Neural cell (in vitro differentiated cells): ENCODE results near the gene RBM3. TPM values are rescaled to one million over a fixed set of nuclear protein-coding genes. Genes with fewer than 3 reads are reported as not detected.

ENCODE experiments used
- H2AFZ ChIP-seq: fragments of 200-600, 300-800 bp; sonication (generic), shearing (Covaris generic); 2 replicates; pipeline ENCODE4 v1.6.0; 2014; ENCODE audit warnings: low read depth, mild to moderate bottlenecking, antibody characterized with exemption, low read length, moderate library complexity
- H3F3A ChIP-seq: fragments of 200-600 bp; shearing (Covaris generic); 2 replicates; pipeline ENCODE4 v1.6.1; 2016; ENCODE audit warnings: mild to moderate bottlenecking, moderate library complexity, mixed read lengths, antibody characterized with exemption, low read length; ENCODE audit not compliant: insufficient read depth, poor library complexity, severe bottlenecking
- H3K27ac ChIP-seq: fragments of 200-600, 300-800 bp; sonication (generic), shearing (Covaris generic); 2 replicates; pipeline ENCODE4 v1.5.1; 2014; ENCODE audit warnings: mild to moderate bottlenecking, low read length, moderate library complexity
- H3K27me3 ChIP-seq: fragments of 300-800, 200-600 bp; sonication (generic), shearing (Covaris generic); 2 replicates; pipeline ENCODE4 v1.6.0; 2014; ENCODE audit warnings: mild to moderate bottlenecking, low read depth, low read length, moderate library complexity; ENCODE audit not compliant: insufficient read depth
- H3K36me3 ChIP-seq: fragments of 300-800, 200-600 bp; sonication (generic), shearing (Covaris generic); 2 replicates; pipeline ENCODE4 v1.5.1; 2014; ENCODE audit warnings: mild to moderate bottlenecking, antibody characterized with exemption, low read length, moderate library complexity; ENCODE audit not compliant: insufficient read depth
- H3K4me2 ChIP-seq: fragments of 300-800, 200-600 bp; sonication (generic), shearing (Covaris generic); 2 replicates; pipeline ENCODE4 v1.6.0; 2014; ENCODE audit warnings: mild to moderate bottlenecking, low read length
- H3K4me3 ChIP-seq: fragments of 300-800, 200-600 bp; sonication (generic), shearing (Covaris generic); 2 replicates; pipeline ENCODE4 v1.5.1; 2014; ENCODE audit warnings: mild to moderate bottlenecking, low read length, moderate library complexity
- H3K79me2 ChIP-seq: fragments of 200-600 bp; shearing (Covaris generic); replicated peaks from 2 replicates; pipeline ENCODE4 v1.6.0; 2014; ENCODE audit warnings: mild to moderate bottlenecking, low read length, moderate library complexity; ENCODE audit not compliant: insufficient read depth
- H3K9ac ChIP-seq: fragments of 300-800, 200-600 bp; sonication (generic), shearing (Covaris generic); 2 replicates; pipeline ENCODE4 v1.6.1; 2016; ENCODE audit warnings: mild to moderate bottlenecking, low read length, mixed read lengths
- H3K9me2 ChIP-seq: fragments of 200-600 bp; shearing (Covaris generic); 2 replicates; pipeline ENCODE4 v1.6.1; 2016; ENCODE audit warnings: mild to moderate bottlenecking, low read length, mixed read lengths; ENCODE audit not compliant: insufficient read depth
- H3K9me3 ChIP-seq: fragments of 200-600, 300-800 bp; sonication (generic), shearing (Covaris generic); 2 replicates; pipeline ENCODE4 v1.6.1; 2016; ENCODE audit warnings: mild to moderate bottlenecking, mixed run types, low read length, moderate library complexity, mixed read lengths
- H4K20me1 ChIP-seq: fragments of 200-600 bp; shearing (Covaris generic); 2 replicates; pipeline ENCODE4 v1.6.1; 2016; ENCODE audit warnings: mild to moderate bottlenecking, mixed run types; ENCODE audit not compliant: insufficient read depth
- EP300 ChIP-seq: fragments of 450-650 bp; conservative IDR thresholded peaks from 2 replicates; pipeline ENCODE4 v1.6.1; 2014; ENCODE audit warnings: antibody characterized with exemption, mild to moderate bottlenecking, moderate library complexity; ENCODE audit not compliant: poor library complexity, severe bottlenecking
- EZH2 ChIP-seq: fragments of 200-600, 300-800 bp; shearing (Covaris generic), sonication (generic); IDR thresholded peaks from 2 replicates; pipeline ENCODE4 v1.6.1; 2014; ENCODE audit warnings: antibody characterized with exemption, low read length, borderline replicate concordance, mild to moderate bottlenecking; ENCODE audit not compliant: insufficient read depth, poor library complexity, severe bottlenecking
- MXI1 ChIP-seq: fragments of 450-650 bp; conservative IDR thresholded peaks from 2 replicates; pipeline ENCODE4 v1.6.1; 2014; ENCODE audit warnings: antibody characterized with exemption, mild to moderate bottlenecking; ENCODE audit not compliant: poor library complexity, severe bottlenecking
- POLR2AphosphoS5 ChIP-seq: IDR thresholded peaks from 2 replicates; pipeline ENCODE4 v1.6.1; 2012
- RAD21 ChIP-seq: fragments of 450-650 bp; conservative IDR thresholded peaks from 2 replicates; pipeline ENCODE4 v1.6.1; 2014; ENCODE audit warnings: antibody characterized with exemption, mild to moderate bottlenecking, moderate library complexity
- SMC3 ChIP-seq: fragments of 450-650 bp; conservative IDR thresholded peaks from 2 replicates; pipeline ENCODE4 v1.6.1; 2014; ENCODE audit warnings: antibody characterized with exemption, mild to moderate bottlenecking, moderate library complexity; ENCODE audit not compliant: poor library complexity
- TAF1 ChIP-seq: IDR thresholded peaks from 2 replicates; pipeline ENCODE4 v1.6.1; 2012; ENCODE audit warnings: low read depth
- polyA plus RNA-seq: library from polyadenylated mRNA; depleted of rRNA; stranded (reverse); fragments of >200 nt; gene quantifications from 2 replicates; pipeline ENCODE4 v1.2.3, GENCODE V29; 2014
- TF ChIP-seq, protein P1 (sequence below): fragments of 450-650 bp; IDR thresholded peaks from 2 replicates; pipeline ENCODE4 v1.5.1; 2014; ENCODE audit warnings: antibody characterized with exemption, mild to moderate bottlenecking, moderate library complexity; ENCODE audit not compliant: poor library complexity, severe bottlenecking
- TF ChIP-seq, protein P2 (sequence below): IDR thresholded peaks from 2 replicates; pipeline ENCODE4 v1.6.1; 2012; ENCODE audit warnings: borderline replicate concordance

The RBM3 gene
- polyA plus RNA-seq, 1 donor from 2014 or later: 378 TPM

DNA sequence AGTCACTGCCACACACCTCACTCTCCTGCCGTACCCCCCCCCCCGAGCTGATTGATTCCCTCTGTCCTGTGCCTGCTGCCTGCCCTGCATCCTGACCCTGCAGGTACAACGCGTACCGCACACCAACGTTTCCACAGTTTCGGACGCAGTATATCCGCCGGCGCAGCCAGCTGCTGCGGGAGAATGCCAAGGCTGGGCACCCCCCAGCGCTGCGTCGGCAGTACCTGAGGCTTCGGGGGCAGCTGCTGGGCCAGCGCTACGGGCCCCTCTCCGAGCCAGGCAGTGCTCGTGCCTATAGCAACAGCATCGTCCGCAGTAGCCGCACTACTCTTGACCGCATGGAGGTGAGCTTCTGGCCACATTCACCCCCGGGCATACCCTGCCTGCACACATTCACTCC is 24.3 kb downstream of the RBM3 start:
- Histone ChIP-seq H3K4me2 (peak overlapping the region; percentile 35), H3F3A (no peaks in the 10 kb centered on the region), H3K9ac (peak overlapping the region; percentile 96), H2AFZ (no peak overlapping the region), H3K27me3 (no peaks in the 10 kb centered on the region), H3K9me3 (no peaks in the 10 kb centered on the region), H3K9me2 (no peaks in the 10 kb centered on the region), H3K27ac (peak overlapping the region; percentile 97), H3K36me3 (no peaks in the 10 kb centered on the region), H3K4me3 (peak overlapping the region; percentile 89), H4K20me1 (no peaks in the 10 kb centered on the region), H3K79me2 (no peaks in the 10 kb centered on the region)
- TF ChIP-seq SMC3 (no peak), RAD21 (no peak), TAF1 (no peak), POLR2AphosphoS5 (no peak)
- TF ChIP-seq, protein P1, sequence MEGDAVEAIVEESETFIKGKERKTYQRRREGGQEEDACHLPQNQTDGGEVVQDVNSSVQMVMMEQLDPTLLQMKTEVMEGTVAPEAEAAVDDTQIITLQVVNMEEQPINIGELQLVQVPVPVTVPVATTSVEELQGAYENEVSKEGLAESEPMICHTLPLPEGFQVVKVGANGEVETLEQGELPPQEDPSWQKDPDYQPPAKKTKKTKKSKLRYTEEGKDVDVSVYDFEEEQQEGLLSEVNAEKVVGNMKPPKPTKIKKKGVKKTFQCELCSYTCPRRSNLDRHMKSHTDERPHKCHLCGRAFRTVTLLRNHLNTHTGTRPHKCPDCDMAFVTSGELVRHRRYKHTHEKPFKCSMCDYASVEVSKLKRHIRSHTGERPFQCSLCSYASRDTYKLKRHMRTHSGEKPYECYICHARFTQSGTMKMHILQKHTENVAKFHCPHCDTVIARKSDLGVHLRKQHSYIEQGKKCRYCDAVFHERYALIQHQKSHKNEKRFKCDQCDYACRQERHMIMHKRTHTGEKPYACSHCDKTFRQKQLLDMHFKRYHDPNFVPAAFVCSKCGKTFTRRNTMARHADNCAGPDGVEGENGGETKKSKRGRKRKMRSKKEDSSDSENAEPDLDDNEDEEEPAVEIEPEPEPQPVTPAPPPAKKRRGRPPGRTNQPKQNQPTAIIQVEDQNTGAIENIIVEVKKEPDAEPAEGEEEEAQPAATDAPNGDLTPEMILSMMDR: no peak

DNA sequence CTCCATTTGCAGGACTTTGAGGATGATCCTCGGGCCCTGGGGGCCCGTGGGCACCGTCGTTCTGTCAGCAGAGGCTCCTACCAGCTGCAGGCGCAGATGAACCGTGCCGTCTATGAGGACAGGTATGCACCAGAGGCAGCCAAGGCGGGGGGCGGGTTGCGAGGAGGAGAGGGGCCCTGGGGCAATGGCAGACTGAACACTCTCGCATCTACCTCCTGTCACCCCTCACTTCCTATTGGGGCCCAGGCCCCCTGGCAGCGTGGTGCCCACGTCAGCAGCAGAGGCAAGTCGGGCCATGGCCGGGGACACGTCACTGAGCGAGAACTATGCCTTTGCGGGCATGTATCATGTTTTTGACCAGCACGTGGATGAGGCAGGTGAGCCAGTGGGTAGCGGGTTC is 25.1 kb downstream of the RBM3 start:
- no peak overlapping the region for H3K27ac ChIP-seq
- H4K20me1 ChIP-seq: no peaks in the 10 kb centered on the region
- no peaks in the 10 kb centered on the region for H3F3A ChIP-seq
- no peak overlapping the region for H2AFZ ChIP-seq
- H3K4me3 ChIP-seq: no peak overlapping the region
- no peaks in the 10 kb centered on the region for H3K9me2 ChIP-seq
- TF ChIP-seq, protein P2, sequence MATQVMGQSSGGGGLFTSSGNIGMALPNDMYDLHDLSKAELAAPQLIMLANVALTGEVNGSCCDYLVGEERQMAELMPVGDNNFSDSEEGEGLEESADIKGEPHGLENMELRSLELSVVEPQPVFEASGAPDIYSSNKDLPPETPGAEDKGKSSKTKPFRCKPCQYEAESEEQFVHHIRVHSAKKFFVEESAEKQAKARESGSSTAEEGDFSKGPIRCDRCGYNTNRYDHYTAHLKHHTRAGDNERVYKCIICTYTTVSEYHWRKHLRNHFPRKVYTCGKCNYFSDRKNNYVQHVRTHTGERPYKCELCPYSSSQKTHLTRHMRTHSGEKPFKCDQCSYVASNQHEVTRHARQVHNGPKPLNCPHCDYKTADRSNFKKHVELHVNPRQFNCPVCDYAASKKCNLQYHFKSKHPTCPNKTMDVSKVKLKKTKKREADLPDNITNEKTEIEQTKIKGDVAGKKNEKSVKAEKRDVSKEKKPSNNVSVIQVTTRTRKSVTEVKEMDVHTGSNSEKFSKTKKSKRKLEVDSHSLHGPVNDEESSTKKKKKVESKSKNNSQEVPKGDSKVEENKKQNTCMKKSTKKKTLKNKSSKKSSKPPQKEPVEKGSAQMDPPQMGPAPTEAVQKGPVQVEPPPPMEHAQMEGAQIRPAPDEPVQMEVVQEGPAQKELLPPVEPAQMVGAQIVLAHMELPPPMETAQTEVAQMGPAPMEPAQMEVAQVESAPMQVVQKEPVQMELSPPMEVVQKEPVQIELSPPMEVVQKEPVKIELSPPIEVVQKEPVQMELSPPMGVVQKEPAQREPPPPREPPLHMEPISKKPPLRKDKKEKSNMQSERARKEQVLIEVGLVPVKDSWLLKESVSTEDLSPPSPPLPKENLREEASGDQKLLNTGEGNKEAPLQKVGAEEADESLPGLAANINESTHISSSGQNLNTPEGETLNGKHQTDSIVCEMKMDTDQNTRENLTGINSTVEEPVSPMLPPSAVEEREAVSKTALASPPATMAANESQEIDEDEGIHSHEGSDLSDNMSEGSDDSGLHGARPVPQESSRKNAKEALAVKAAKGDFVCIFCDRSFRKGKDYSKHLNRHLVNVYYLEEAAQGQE: no peak
- TF ChIP-seq TAF1 (no peak), MXI1 (no peak), SMC3 (no peak), POLR2AphosphoS5 (no peak), EP300 (no peak), EZH2 (no peak), RAD21 (no peak)
- TF ChIP-seq, protein P1: no peak
- H3K79me2 ChIP-seq: no peaks in the 10 kb centered on the region
- no peaks in the 10 kb centered on the region for H3K36me3 ChIP-seq
- no peak overlapping the region for H3K9ac ChIP-seq
- no peaks in the 10 kb centered on the region for H3K9me3 ChIP-seq
- H3K27me3 ChIP-seq: no peaks in the 10 kb centered on the region
- no peak overlapping the region for H3K4me2 ChIP-seq
